PC-9 (cell line): Measurements from ENCODE around the gene NCKIPSD. TPM values are rescaled to one million over a fixed set of nuclear protein-coding genes. Genes with fewer than 3 reads are reported as not detected.

Experiments
- BruUV-seq: library from RNA; stranded (reverse); fragments of 400-500 nt; replicated peaks from 2 replicates; lab custom pipeline; 2021; lab: Mats Ljungman, UMichigan
- CTCF ChIA-PET: fragments of 300-600 bp; sonication (Branson Sonifier 250); formaldehyde crosslinking; loops from one replicate; lab custom pipeline; 2022; ENCODE audit warnings: antibody characterized with exemption; lab: Charles Lee
- POLR2A ChIA-PET: fragments of 300-600 bp; sonication (Branson Sonifier 250); formaldehyde crosslinking; loops from one replicate; lab custom pipeline; 2022; ENCODE audit warnings: antibody characterized with exemption; ENCODE audit not compliant: unreplicated experiment; lab: Charles Lee
- DNase-seq, 2 experiments: peaks; one replicate each; pipeline versions ENCODE4 v3.0.0 to v3.0.0-alpha.2; 2015 to 2022; ENCODE audit warnings: mixed read lengths in 1 of 2
- H2AFZ ChIP-seq: fragments of 200-600 bp; sonication (generic); 2 replicates; pipeline ENCODE4 v1.8.1; 2017; ENCODE audit warnings: antibody characterized with exemption
- H3F3A ChIP-seq: fragments of 200-600 bp; sonication (generic); 2 replicates; pipeline ENCODE4 v1.8.1; 2017; ENCODE audit warnings: antibody characterized with exemption, mild to moderate bottlenecking, low read depth; ENCODE audit not compliant: insufficient read depth
- H3K27ac ChIP-seq: fragments of 200-600 bp; sonication (generic); 2 replicates; pipeline ENCODE4 v1.6.1; 2016; ENCODE audit warnings: mixed run types
- H3K27me3 ChIP-seq: fragments of 200-600 bp; sonication (generic); 2 replicates; pipeline ENCODE4 v1.6.1; 2016; ENCODE audit warnings: low read depth, mixed run types; ENCODE audit not compliant: insufficient read depth
- H3K36me3 ChIP-seq: fragments of 200-600 bp; sonication (generic); 2 replicates; pipeline ENCODE4 v1.6.1; 2016; ENCODE audit warnings: low read depth, mixed run types
- H3K4me1 ChIP-seq: fragments of 200-600 bp; sonication (generic); replicated peaks from 2 replicates; pipeline ENCODE4 v1.6.1; 2016; ENCODE audit warnings: mixed run types; ENCODE audit not compliant: insufficient read depth
- H3K4me2 ChIP-seq: fragments of 200-600 bp; sonication (generic); 2 replicates; pipeline ENCODE4 v1.6.1; 2017; ENCODE audit warnings: mixed run types
- H3K4me3 ChIP-seq: fragments of 200-600 bp; sonication (generic); 2 replicates; pipeline ENCODE4 v1.6.1; 2016; ENCODE audit warnings: mixed run types
- H3K79me2 ChIP-seq: fragments of 200-600 bp; sonication (generic); 2 replicates; pipeline ENCODE4 v1.6.1; 2017; ENCODE audit warnings: low read depth, mixed run types
- H3K9me2 ChIP-seq: fragments of 200-600 bp; sonication (generic); 2 replicates; pipeline ENCODE4 v1.8.1; 2017; ENCODE audit warnings: mild to moderate bottlenecking; ENCODE audit not compliant: insufficient read depth
- H3K9me3 ChIP-seq: fragments of 200-600 bp; sonication (generic); 2 replicates; pipeline ENCODE4 v1.8.1; 2016; ENCODE audit warnings: low read depth; ENCODE audit not compliant: insufficient read depth
- H4K20me1 ChIP-seq: fragments of 200-600 bp; sonication (generic); 2 replicates; pipeline ENCODE4 v1.8.1; 2017; ENCODE audit not compliant: insufficient read depth
- EZH2 ChIP-seq: fragments of 200-600 bp; sonication (generic); IDR thresholded peaks from 2 replicates; pipeline ENCODE4 v1.8.0; 2017; ENCODE audit warnings: antibody characterized with exemption, low read depth
- intact Hi-C: fragments of 100-400 bp; cut with micrococcal nuclease; formaldehyde crosslinking; loops from one replicate; pipeline ENCODE4 v1.10.0; 2022; ENCODE audit not compliant: unreplicated experiment
- microRNA-seq: library from miRNA; unstranded; fragments of <30 nt; microRNA quantifications from one replicate; pipeline ENCODE4 v1.2.0, GENCODE V29; 2021; ENCODE audit warnings: borderline number of aligned reads, borderline replicate concordance
- total RNA-seq: library from RNA; stranded (reverse); gene quantifications from 2 replicates; pipeline ENCODE4 v1.2.3, GENCODE V29; 2021
- TF ChIP-seq, protein P1 (sequence below): fragments of 200-600 bp; sonication (generic); conservative IDR thresholded peaks from 2 replicates; pipeline ENCODE4 v1.6.1; 2017; ENCODE audit warnings: mixed run types, antibody characterized with exemption, mild to moderate bottlenecking, moderate library complexity

NCKIPSD gene
- total RNA-seq, 1 experiment from 2014 or later = 53.3 TPM

DNA sequence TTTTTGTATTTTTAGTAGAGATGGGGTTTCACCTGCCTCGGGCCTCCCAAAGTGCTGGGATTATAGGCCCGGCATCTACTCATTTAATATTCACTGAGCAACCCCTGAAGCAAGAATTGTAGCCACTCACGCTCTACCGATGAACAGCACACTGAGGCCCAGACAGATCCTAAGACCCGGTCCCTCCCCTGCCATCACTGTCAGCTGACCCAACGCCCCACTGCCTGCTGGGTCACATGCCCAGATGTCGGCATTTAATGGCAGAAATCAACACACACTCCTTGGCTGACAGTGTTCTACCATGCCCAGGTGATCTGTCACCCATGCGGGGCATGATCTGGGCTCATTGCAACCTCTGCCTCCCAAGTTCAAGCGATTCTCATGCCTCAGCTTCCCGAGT is 60.9 kb downstream of the NCKIPSD start:
- Histone ChIP-seq H3K9me3 (no peaks in the 10 kb centered on the region), H3F3A (no peaks in the 10 kb centered on the region), H3K27me3 (no peaks in the 10 kb centered on the region), H3K4me1 (no peaks in the 10 kb centered on the region), H3K27ac (no peak overlapping the region), H3K4me2 (no peak overlapping the region), H3K9me2 (no peaks in the 10 kb centered on the region), H4K20me1 (no peaks in the 10 kb centered on the region), H3K4me3 (no peak overlapping the region), H2AFZ (no peak overlapping the region), H3K36me3 (no peaks in the 10 kb centered on the region), H3K79me2 (no peaks in the 10 kb centered on the region)
- CTCF ChIA-PET = no interaction called here
- no TSS peak for BruUV-seq
- POLR2A ChIA-PET = no interaction called here
- intact Hi-C loops = no loop called here
- no peak for TF ChIP-seq EZH2
- TF ChIP-seq, protein P1, sequence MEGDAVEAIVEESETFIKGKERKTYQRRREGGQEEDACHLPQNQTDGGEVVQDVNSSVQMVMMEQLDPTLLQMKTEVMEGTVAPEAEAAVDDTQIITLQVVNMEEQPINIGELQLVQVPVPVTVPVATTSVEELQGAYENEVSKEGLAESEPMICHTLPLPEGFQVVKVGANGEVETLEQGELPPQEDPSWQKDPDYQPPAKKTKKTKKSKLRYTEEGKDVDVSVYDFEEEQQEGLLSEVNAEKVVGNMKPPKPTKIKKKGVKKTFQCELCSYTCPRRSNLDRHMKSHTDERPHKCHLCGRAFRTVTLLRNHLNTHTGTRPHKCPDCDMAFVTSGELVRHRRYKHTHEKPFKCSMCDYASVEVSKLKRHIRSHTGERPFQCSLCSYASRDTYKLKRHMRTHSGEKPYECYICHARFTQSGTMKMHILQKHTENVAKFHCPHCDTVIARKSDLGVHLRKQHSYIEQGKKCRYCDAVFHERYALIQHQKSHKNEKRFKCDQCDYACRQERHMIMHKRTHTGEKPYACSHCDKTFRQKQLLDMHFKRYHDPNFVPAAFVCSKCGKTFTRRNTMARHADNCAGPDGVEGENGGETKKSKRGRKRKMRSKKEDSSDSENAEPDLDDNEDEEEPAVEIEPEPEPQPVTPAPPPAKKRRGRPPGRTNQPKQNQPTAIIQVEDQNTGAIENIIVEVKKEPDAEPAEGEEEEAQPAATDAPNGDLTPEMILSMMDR = no peak
- no peak for DNase-seq

DNA sequence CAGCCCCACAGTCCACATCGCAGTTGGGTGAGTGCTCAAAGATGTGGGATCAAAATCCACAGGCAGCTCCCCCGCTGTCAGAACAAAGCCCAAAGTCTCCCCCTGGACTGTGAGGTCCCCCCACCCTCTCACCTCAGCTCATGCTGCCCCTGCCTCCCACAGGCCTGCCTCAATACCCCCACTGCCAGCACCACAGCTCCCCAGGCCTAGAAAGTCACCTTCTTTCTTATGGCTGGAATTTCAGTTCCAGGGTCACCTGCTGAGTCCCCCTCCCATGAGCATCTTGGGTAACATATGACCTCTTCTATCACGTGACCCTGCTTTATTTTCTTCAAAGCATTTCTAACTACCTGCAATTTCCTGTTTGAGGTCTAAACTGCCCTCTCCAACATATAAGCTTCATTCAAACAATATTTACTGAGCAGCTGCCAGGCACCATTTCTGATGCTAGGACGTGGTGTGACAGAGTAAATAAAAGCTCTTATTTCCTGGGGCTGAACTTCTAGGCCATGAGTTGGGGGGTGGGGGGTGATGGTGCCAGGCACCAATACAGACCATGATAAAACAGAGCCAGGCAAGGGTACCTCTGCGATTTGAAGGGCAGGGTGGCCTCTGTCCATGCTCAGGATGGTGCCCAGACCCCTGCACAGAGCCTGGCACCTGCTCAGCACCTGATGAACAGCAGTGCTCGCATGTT is 61.7 kb downstream of the NCKIPSD start:
- no TSS peak for BruUV-seq
- TF ChIP-seq EZH2 = no peak
- TF ChIP-seq, protein P1 = no peak
- no peaks in the 10 kb centered on the region for H3K4me1 ChIP-seq
- H3K4me2 ChIP-seq = no peak overlapping the region
- no peak overlapping the region for H3K27ac ChIP-seq
- H3K9me2 ChIP-seq = no peaks in the 10 kb centered on the region
- no peaks in the 10 kb centered on the region for H3K27me3 ChIP-seq
- no peaks in the 10 kb centered on the region for H3K79me2 ChIP-seq
- ChIA-PET CTCF (interaction anchor here (0.6 to 0.7 kb wide), 2 partner anchors 188 to 817 kb away, joined by 5 to 6 read pairs; no protein-coding TSS in a partner anchor), POLR2A (no interaction called here)
- H3F3A ChIP-seq = no peaks in the 10 kb centered on the region
- H4K20me1 ChIP-seq = no peaks in the 10 kb centered on the region
- intact Hi-C loops = no loop called here
- DNase-seq = no peak
- no peak overlapping the region for H2AFZ ChIP-seq
- no peaks in the 10 kb centered on the region for H3K36me3 ChIP-seq
- no peaks in the 10 kb centered on the region for H3K9me3 ChIP-seq
- H3K4me3 ChIP-seq = no peak overlapping the region

Small RNA genes lying within 50 kb of the gene (microRNA-seq; reads per million reads assigned to microRNA genes)
- not detected for gene MIR4793

Other genes with a start within 250 kb of the NCKIPSD start
- 28.5 and 35.4 TPM in 2 replicates for gene CCDC51, start 245.8 kb downstream of the NCKIPSD start, total RNA-seq
- 235 and 314 TPM in 2 replicates for gene TMA7, start 245.7 kb downstream of the NCKIPSD start, total RNA-seq
- gene ATRIP, start 239.2 kb downstream of the NCKIPSD start, total RNA-seq = 6.9 and 8.5 TPM in 2 replicates
- gene SHISA5, start 181.7 kb downstream of the NCKIPSD start, total RNA-seq = 133 and 141 TPM in 2 replicates
- gene PFKFB4, start 129.1 kb downstream of the NCKIPSD start, total RNA-seq = 11.7 and 13.3 TPM in 2 replicates
- 2.8 and 4.2 TPM in 2 replicates for gene UCN2, start 122.1 kb downstream of the NCKIPSD start, total RNA-seq
- gene COL7A1, start 90.6 kb downstream of the NCKIPSD start, total RNA-seq = 91.2 and 151 TPM in 2 replicates
- gene UQCRC1, start 76.3 kb downstream of the NCKIPSD start, total RNA-seq = 255 and 264 TPM in 2 replicates
- gene TMEM89, start 64.1 kb downstream of the NCKIPSD start, total RNA-seq = not detected in 2 replicates
- gene SLC26A6, start 50.5 kb downstream of the NCKIPSD start, total RNA-seq = 16.5 and 18.7 TPM in 2 replicates
- 9.9 and 11.6 TPM in 2 replicates for gene CELSR3, start 23.0 kb downstream of the NCKIPSD start, total RNA-seq
- gene IP6K2, start 31.3 kb upstream of the NCKIPSD start, total RNA-seq = 123 and 144 TPM in 2 replicates
- 54.2 and 78.9 TPM in 2 replicates for gene PRKAR2A, start 162.0 kb upstream of the NCKIPSD start, total RNA-seq
- 2.9 and 4.9 TPM in 2 replicates for gene SLC25A20, start 213.0 kb upstream of the NCKIPSD start, total RNA-seq
- gene ARIH2, start 232.9 kb upstream of the NCKIPSD start, total RNA-seq = 86.1 and 96.8 TPM in 2 replicates